Mesothelial cell of epicardium (in vitro differentiated cells): ENCODE data around the gene AAMP. TPM values are rescaled to one million over a fixed set of nuclear protein-coding genes. Genes with fewer than 3 reads are reported as not detected.

Experiments used
- DNase-seq, 2 experiments: peaks; one replicate each; pipeline ENCODE4 v3.0.0; 2021; ENCODE audit warnings: low spot score in 2 of 2; ENCODE audit not compliant: unreplicated experiment in 2 of 2
- H3K27ac Mint-ChIP-seq: 2 replicates; pipeline ENCODE4 v1.8.0; 2021; ENCODE audit warnings: mixed read lengths
- H3K27me3 Mint-ChIP-seq: 2 replicates; pipeline ENCODE4 v1.8.0; 2021; ENCODE audit warnings: low read depth, mixed read lengths
- H3K36me3 Mint-ChIP-seq: 2 replicates; pipeline ENCODE4 v1.8.0; 2021; ENCODE audit warnings: mixed read lengths
- H3K4me1 Mint-ChIP-seq: 2 replicates; pipeline ENCODE4 v1.8.0; 2021; ENCODE audit warnings: mixed read lengths
- H3K4me3 Mint-ChIP-seq: 2 replicates; pipeline ENCODE4 v1.8.0; 2021; ENCODE audit warnings: mild to moderate bottlenecking, moderate library complexity, mixed read lengths
- H3K9me3 Mint-ChIP-seq: 2 replicates; pipeline ENCODE4 v1.8.0; 2021; ENCODE audit warnings: mixed read lengths
- CTCF ChIP-seq: fragments of 200-600 bp; sonication (generic); IDR thresholded peaks from one replicate; pipeline ENCODE4 v1.5.0; 2021; ENCODE audit warnings: antibody characterized with exemption; ENCODE audit not compliant: unreplicated experiment
- total RNA-seq: library from RNA; stranded (reverse); gene quantifications from 3 replicates; pipeline ENCODE4 v1.2.1, GENCODE V29; 2021

AAMP gene
- total RNA-seq, 1 donor from 2014 or later, result 66.6 TPM

- Mint-ChIP-seq H3K9me3 (no peaks in the 10 kb centered on the region), H3K36me3 (peaks cover 10% of the 10 kb centered on the region), H3K27me3 (no peaks in the 10 kb centered on the region), H3K4me1 (peaks cover 31% of the 10 kb centered on the region), H3K27ac (peak overlapping the region; percentile 43), H3K4me3 (no peak overlapping the region)
- no peak for TF ChIP-seq CTCF
- DNase-seq, result no peak
Measured at GRCh38 chr2:218260166-218260565, 9.8 kb downstream of the AAMP start.

GRCh38 chr2:218259099-218259961, 10.6 kb downstream of the AAMP start:
- no peak for DNase-seq
- Mint-ChIP-seq H3K36me3 (peaks cover 10% of the 10 kb centered on the region), H3K4me3 (no peak overlapping the region), H3K27ac (peak overlapping the region; percentile 90), H3K4me1 (peaks cover 31% of the 10 kb centered on the region), H3K27me3 (no peaks in the 10 kb centered on the region), H3K9me3 (no peaks in the 10 kb centered on the region)
- TF ChIP-seq CTCF, result no peak

GRCh38 chr2:218257390-218257981, 12.5 kb downstream of the AAMP start:
- Mint-ChIP-seq H3K9me3 (no peaks in the 10 kb centered on the region), H3K27me3 (no peaks in the 10 kb centered on the region), H3K27ac (peak overlapping the region; percentile 50), H3K4me1 (peaks cover 31% of the 10 kb centered on the region), H3K4me3 (no peak overlapping the region), H3K36me3 (peaks cover 11% of the 10 kb centered on the region)
- DNase-seq, result no peak
- TF ChIP-seq CTCF, result peak; percentile 63

GRCh38 chr2:218256612-218257350, 13.2 kb downstream of the AAMP start:
- no peak for DNase-seq
- Mint-ChIP-seq H3K27ac (no peak overlapping the region), H3K4me1 (peaks cover 31% of the 10 kb centered on the region), H3K4me3 (no peak overlapping the region), H3K27me3 (no peaks in the 10 kb centered on the region), H3K36me3 (peaks cover 16% of the 10 kb centered on the region), H3K9me3 (no peaks in the 10 kb centered on the region)
- no peak for TF ChIP-seq CTCF

- no peak for DNase-seq
- no peak for TF ChIP-seq CTCF
- Mint-ChIP-seq H3K9me3 (no peaks in the 10 kb centered on the region), H3K27me3 (no peaks in the 10 kb centered on the region), H3K4me3 (no peak overlapping the region), H3K36me3 (peaks cover 25% of the 10 kb centered on the region), H3K27ac (no peak overlapping the region), H3K4me1 (peaks cover 21% of the 10 kb centered on the region)
Measured at GRCh38 chr2:218255446-218255845, 14.5 kb downstream of the AAMP start.
